ENCODE data around the gene HOXD1. TPM values are rescaled to one million over a fixed set of nuclear protein-coding genes. Genes with fewer than 3 reads are reported as not detected.

HOXD1 gene
- total RNA-seq, 2 donors from 2014 or later: 4.0 to 8.3 TPM

DNA sequence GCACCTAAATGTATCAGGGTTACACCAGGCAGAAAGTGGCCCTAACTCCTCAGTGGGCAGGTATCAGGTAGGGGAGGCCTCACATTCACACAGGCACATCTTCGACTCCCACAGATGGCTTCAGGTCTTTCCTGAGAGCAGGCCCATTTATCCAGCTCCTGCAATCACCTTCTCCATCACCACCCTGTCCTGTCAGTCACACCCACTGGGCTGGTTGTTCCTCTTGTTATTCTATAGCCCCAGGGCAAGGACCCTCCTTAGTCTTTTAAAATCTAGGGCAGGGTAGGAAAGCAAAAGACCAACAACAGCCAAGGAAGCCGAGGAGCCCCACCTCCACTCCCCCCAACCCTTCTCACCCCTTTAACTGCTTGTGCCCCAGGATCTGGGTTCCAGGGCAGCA, 46.2 kb upstream of the HOXD1 start:
- TF ChIP-seq, protein P1, sequence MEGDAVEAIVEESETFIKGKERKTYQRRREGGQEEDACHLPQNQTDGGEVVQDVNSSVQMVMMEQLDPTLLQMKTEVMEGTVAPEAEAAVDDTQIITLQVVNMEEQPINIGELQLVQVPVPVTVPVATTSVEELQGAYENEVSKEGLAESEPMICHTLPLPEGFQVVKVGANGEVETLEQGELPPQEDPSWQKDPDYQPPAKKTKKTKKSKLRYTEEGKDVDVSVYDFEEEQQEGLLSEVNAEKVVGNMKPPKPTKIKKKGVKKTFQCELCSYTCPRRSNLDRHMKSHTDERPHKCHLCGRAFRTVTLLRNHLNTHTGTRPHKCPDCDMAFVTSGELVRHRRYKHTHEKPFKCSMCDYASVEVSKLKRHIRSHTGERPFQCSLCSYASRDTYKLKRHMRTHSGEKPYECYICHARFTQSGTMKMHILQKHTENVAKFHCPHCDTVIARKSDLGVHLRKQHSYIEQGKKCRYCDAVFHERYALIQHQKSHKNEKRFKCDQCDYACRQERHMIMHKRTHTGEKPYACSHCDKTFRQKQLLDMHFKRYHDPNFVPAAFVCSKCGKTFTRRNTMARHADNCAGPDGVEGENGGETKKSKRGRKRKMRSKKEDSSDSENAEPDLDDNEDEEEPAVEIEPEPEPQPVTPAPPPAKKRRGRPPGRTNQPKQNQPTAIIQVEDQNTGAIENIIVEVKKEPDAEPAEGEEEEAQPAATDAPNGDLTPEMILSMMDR (IDR thresholded peaks at IDR 0.05): no peak
- intact Hi-C loops (cut with DNase I): loop anchor here (5.0 kb wide), 2 partner anchors 125 to 410 kb away; partner anchors contain the start of gene MTX2
- Histone ChIP-seq H3K9me3 (no peaks in the 10 kb centered on the region), H3K36me3 (no peaks in the 10 kb centered on the region), H3K9ac (ENCODE audit: low read depth in 2 of 2, low read length in 2 of 2) (no peak overlapping the region), H3K27ac (no peak overlapping the region), H3K27me3 (no peaks in the 10 kb centered on the region), H3K4me3 (no peak overlapping the region), H3K4me1 (no peaks in the 10 kb centered on the region)
- no peak for DNase-seq

DNA sequence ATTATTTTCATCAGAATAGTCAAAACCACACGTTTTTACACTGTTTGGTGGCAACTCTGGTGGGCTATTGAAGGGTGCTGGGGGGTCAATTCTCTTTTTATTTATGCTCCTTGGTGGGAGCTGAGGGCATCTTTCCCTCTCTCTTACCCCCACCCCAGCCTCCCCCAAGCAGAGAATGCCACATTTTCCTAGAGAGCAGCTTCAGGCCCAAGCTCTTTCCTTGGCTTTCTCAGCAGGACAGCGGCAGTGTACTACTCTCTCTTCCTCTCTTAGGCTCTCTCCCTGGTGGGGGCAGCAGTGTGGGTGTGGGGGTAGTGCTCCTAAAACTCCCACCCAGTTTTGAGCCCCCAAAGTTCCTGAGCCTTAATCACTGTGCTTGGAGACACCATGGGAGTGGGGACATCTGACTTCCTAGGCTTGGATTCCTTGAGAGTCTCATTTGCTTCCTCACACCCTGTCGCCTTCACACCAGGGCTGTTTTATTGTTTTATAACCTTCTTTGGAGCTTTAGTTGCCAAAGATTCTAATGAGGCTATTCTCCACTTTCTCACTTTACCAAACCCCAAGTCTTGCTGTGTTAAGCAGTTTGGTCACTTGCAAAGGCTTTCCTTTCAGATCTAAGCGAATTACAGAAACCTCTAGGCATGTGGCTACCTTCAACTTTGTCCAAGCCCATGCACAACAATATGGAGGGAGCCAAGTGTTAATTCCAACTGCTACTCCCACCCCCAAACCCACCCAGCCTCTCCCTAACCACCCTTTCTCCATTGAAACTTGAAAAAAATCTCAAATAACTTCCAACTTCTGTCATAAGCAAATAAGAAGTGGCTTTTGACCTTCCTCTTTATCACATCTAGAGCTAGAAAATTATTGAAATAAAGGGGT, 43.1 kb upstream of the HOXD1 start:
- TF ChIP-seq, protein P1 (IDR thresholded peaks at IDR 0.05): no peak
- intact Hi-C loops (cut with DNase I): no loop called here
- Histone ChIP-seq H3K4me1 (no peaks in the 10 kb centered on the region), H3K9me3 (no peaks in the 10 kb centered on the region), H3K4me3 (no peak overlapping the region), H3K36me3 (no peaks in the 10 kb centered on the region), H3K27ac (no peak overlapping the region), H3K9ac (ENCODE audit: low read depth in 2 of 2, low read length in 2 of 2) (no peak overlapping the region), H3K27me3 (no peaks in the 10 kb centered on the region)
- DNase-seq: no peak

DNA sequence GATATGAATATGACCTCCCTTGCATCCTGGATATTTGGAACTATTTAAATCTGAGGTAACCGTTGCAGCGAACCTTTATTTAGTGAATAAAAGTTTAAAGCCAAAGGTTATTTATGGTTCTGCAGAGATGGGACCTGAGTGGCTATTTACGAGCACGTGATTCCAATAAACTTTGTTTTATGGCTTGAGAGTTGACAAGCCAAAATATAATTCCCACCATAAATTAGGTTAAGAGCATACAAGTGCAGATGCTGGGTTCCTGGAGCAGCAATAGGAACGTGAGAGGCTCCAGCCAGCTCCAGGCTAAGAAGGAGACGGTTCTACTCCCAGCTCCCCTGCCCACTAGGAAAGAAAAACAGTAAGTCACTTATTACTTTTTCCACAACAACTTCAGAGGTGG, 42.4 kb upstream of the HOXD1 start:
- no peak overlapping the region for H3K9ac ChIP-seq (ENCODE audit: low read depth in 2 of 2, low read length in 2 of 2)
- no peaks in the 10 kb centered on the region for H3K27me3 ChIP-seq
- H3K4me1 ChIP-seq: no peaks in the 10 kb centered on the region
- H3K27ac ChIP-seq: no peak overlapping the region
- DNase-seq: no peak
- no peaks in the 10 kb centered on the region for H3K36me3 ChIP-seq
- H3K4me3 ChIP-seq: no peak overlapping the region
- intact Hi-C loops (cut with DNase I): no loop called here
- no peaks in the 10 kb centered on the region for H3K9me3 ChIP-seq
- TF ChIP-seq, protein P1 (IDR thresholded peaks at IDR 0.05): no peak

DNA sequence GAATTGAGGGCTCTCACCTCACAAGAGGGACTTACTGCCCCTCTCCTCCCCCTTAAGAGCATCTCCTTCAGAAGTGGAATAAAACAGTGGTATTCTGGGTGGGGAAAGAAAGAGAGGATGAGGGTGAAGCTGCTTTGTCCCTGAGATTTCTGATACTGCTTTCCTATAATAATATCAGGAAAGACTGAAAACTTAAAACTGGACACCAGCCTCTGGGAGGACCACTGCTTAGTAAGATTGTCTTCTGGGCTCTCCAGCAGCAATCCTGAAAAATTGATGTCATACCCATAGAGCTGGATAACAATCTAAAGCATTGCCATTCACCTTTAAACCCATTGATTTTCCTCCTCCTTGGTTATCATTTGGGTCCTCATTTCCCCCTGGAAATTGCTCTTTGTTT, 41.8 kb upstream of the HOXD1 start:
- TF ChIP-seq, protein P1 (IDR thresholded peaks at IDR 0.05): no peak
- Histone ChIP-seq H3K36me3 (no peaks in the 10 kb centered on the region), H3K4me1 (no peaks in the 10 kb centered on the region), H3K27ac (no peak overlapping the region), H3K9me3 (no peaks in the 10 kb centered on the region), H3K27me3 (no peaks in the 10 kb centered on the region), H3K4me3 (no peak overlapping the region), H3K9ac (ENCODE audit: low read depth in 2 of 2, low read length in 2 of 2) (no peak overlapping the region)
- DNase-seq: no peak
- intact Hi-C loops (cut with DNase I): no loop called here

DNA sequence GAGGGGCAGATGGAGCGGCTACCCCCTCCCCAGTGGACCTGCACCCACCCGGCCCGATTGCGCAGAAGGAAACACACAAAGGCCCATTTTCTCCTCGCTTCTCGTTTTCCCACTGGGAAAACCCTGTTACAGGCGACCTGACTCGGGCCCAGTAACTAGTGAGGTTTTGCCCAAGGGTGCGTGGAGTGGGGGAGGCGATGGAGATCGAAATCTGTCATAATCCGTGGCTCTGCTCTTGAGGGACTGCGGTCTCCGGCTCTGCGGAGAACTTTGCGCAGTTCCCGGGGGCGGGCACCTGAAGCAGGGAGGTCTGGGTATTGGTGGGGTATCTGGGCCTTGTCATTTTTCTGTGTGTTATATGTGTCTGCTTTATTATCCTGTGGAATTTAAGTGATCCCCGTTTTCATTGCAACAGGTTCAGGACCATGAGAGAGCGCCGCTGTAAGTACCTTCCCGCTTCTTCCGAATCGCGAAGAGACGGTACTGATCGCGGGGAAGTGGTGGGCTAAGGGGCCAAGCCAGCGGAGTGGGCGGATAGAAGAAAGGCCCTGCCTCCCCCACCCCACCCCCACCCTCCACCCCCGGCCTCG, 41.2 kb upstream of the HOXD1 start:
- H3K4me3 ChIP-seq: no peak overlapping the region
- no peak overlapping the region for H3K27ac ChIP-seq
- no peaks in the 10 kb centered on the region for H3K9me3 ChIP-seq
- TF ChIP-seq, protein P1 (IDR thresholded peaks at IDR 0.05): no peak
- intact Hi-C loops (cut with DNase I): no loop called here
- H3K27me3 ChIP-seq: no peaks in the 10 kb centered on the region
- H3K9ac ChIP-seq (ENCODE audit: low read depth in 2 of 2, low read length in 2 of 2): no peak overlapping the region
- no peak for DNase-seq
- H3K4me1 ChIP-seq: no peaks in the 10 kb centered on the region
- H3K36me3 ChIP-seq: no peaks in the 10 kb centered on the region

Measured in colonic mucosa (tissue), 4 donors.